ENCODE data around the gene NSDHL.

The NSDHL gene

GRCh38 chrX:152915541-152916241, 84.8 kb downstream of the NSDHL start:
- DNase-seq = peak; percentile 9
- Histone ChIP-seq H3K27me3 (replicated peaks; ENCODE audit: insufficient read depth, low read length) (no peaks in the 10 kb centered on the region), H3K9me3 (replicated peaks; ENCODE audit: insufficient read depth, low read length) (no peaks in the 10 kb centered on the region), H3K4me3 (ENCODE audit: low read length) (no peak overlapping the region), H3K9me2 (replicated peaks; ENCODE audit: insufficient read depth, low read length) (no peaks in the 10 kb centered on the region), H2AFZ (ENCODE audit: low read length) (no peak overlapping the region), H3F3A (ENCODE audit: insufficient read depth, low read length) (no peaks in the 10 kb centered on the region), H3K27ac (ENCODE audit: low read length) (no peak overlapping the region), H3K4me2 (ENCODE audit: low read depth, low read length) (no peak overlapping the region; the same call in 1 of the 2 replicates), H3K79me2 (ENCODE audit: low read length) (no peaks in the 10 kb centered on the region), H4K20me1 (ENCODE audit: insufficient read depth, low read length) (no peaks in the 10 kb centered on the region), H3K9ac (ENCODE audit: low read length) (no peak overlapping the region), H3K36me3 (replicated peaks; ENCODE audit: insufficient read depth, low read length) (no peaks in the 10 kb centered on the region), H3K4me1 (ENCODE audit: low read length) (no peaks in the 10 kb centered on the region)
- TF ChIP-seq EZH2 (optimal IDR thresholded peaks at IDR 0.05; ENCODE audit: low read depth, low read length) (no peak), CTCF (IDR thresholded peaks at IDR 0.05; ENCODE audit: low read length) (peak; percentile 70), EZH2phosphoT487 (IDR thresholded peaks at IDR 0.05; ENCODE audit: low read length) (no peak)

DNA sequence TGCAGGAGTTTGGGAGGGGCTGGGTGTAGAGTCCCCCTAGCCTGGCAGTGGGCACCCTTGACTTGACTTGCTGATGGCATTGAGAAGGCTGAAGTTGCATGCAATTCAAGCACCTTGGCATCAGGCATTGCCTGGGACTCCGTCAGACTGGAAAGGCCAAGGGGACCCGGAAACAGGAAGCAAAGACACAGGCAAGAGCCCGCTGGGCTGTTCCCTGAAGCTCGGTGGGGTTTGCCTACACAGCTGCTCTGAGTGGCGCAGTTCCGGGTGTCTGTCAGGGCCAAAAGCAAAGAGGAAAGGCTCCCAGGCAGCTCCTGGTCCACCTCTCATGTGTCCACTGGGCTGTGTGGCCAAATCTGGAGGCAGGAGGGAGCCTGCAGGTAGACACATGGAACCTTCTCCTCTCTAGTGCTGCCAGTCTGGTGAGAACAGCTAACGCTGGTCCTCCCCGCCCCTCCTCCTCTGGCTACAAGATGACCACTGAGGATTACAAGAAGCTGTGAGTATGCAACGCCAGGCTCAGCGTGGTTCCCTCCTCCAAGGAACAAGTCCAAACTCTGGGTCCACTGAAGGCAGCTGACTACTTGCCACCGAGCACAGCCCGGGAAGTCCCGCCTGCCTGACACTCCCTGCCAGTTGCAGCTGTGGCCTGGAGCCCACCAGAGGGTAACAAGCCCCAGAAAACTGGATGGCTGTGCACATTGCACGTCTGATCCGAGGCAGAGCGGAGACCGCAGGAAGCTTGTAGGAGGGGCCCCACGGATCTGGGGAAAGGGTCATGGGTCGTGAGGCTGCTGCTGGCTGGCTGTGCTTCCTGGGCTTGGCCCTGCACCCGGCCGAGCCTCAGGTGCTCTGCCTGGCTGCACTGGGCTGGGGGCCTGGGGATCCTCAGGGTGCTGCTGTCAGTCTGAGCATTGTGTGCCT, 87.1 kb downstream of the NSDHL start:
- DNase-seq = no peak
- Histone ChIP-seq H3K9me2 (replicated peaks; ENCODE audit: insufficient read depth, low read length) (no peaks in the 10 kb centered on the region), H3K27me3 (replicated peaks; ENCODE audit: insufficient read depth, low read length) (no peaks in the 10 kb centered on the region), H3K9ac (ENCODE audit: low read length) (no peak overlapping the region), H3K9me3 (replicated peaks; ENCODE audit: insufficient read depth, low read length) (no peaks in the 10 kb centered on the region), H3K4me1 (ENCODE audit: low read length) (no peaks in the 10 kb centered on the region), H3K4me3 (ENCODE audit: low read length) (no peak overlapping the region), H2AFZ (ENCODE audit: low read length) (no peak overlapping the region), H4K20me1 (ENCODE audit: insufficient read depth, low read length) (no peaks in the 10 kb centered on the region), H3K4me2 (ENCODE audit: low read depth, low read length) (no peak overlapping the region), H3K27ac (ENCODE audit: low read length) (no peak overlapping the region), H3F3A (ENCODE audit: insufficient read depth, low read length) (no peaks in the 10 kb centered on the region), H3K79me2 (ENCODE audit: low read length) (no peaks in the 10 kb centered on the region), H3K36me3 (replicated peaks; ENCODE audit: insufficient read depth, low read length) (no peaks in the 10 kb centered on the region)
- TF ChIP-seq CTCF (IDR thresholded peaks at IDR 0.05; ENCODE audit: low read length) (no peak), EZH2phosphoT487 (IDR thresholded peaks at IDR 0.05; ENCODE audit: low read length) (no peak), EZH2 (optimal IDR thresholded peaks at IDR 0.05; ENCODE audit: low read depth, low read length) (no peak)

DNA sequence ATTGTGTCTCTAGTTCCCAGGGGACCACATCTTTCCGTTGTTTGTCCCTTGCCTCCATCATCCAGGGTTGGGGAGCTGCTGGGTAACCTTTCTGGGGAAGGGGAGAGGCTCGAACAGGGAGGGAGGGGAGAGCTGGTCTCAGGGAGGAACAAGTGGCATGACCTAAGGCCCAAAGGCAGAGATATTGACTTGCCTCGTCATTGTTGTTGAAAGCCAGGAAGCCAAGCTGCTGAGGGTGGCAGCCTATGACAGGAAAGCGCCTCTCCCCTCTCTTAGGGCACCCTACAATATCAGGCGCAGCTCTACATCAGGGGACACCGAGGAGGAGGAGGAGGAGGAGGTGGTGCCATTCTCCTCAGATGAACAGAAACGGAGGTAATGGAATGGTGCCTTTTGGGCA, 87.8 kb downstream of the NSDHL start:
- H3K79me2 ChIP-seq (ENCODE audit: low read length) = no peaks in the 10 kb centered on the region
- no peak overlapping the region for H3K27ac ChIP-seq (ENCODE audit: low read length)
- H4K20me1 ChIP-seq (ENCODE audit: insufficient read depth, low read length) = no peaks in the 10 kb centered on the region
- no peaks in the 10 kb centered on the region for H3K9me3 ChIP-seq (replicated peaks; ENCODE audit: insufficient read depth, low read length)
- no peaks in the 10 kb centered on the region for H3K9me2 ChIP-seq (replicated peaks; ENCODE audit: insufficient read depth, low read length)
- no peaks in the 10 kb centered on the region for H3K27me3 ChIP-seq (replicated peaks; ENCODE audit: insufficient read depth, low read length)
- TF ChIP-seq EZH2phosphoT487 (IDR thresholded peaks at IDR 0.05; ENCODE audit: low read length) = no peak
- TF ChIP-seq EZH2 (optimal IDR thresholded peaks at IDR 0.05; ENCODE audit: low read depth, low read length) = no peak
- no peak for TF ChIP-seq CTCF (IDR thresholded peaks at IDR 0.05; ENCODE audit: low read length)
- no peak overlapping the region for H3K4me2 ChIP-seq (ENCODE audit: low read depth, low read length)
- no peak overlapping the region for H2AFZ ChIP-seq (ENCODE audit: low read length)
- H3K4me3 ChIP-seq (ENCODE audit: low read length) = no peak overlapping the region
- no peaks in the 10 kb centered on the region for H3F3A ChIP-seq (ENCODE audit: insufficient read depth, low read length)
- H3K4me1 ChIP-seq (ENCODE audit: low read length) = no peaks in the 10 kb centered on the region
- H3K9ac ChIP-seq (ENCODE audit: low read length) = no peak overlapping the region
- no peak for DNase-seq
- no peaks in the 10 kb centered on the region for H3K36me3 ChIP-seq (replicated peaks; ENCODE audit: insufficient read depth, low read length)

Data from MM.1S (cell line).